PFSK-1 (cell line): ENCODE results near the gene DCUN1D2.

Experiments used
- POLR2AphosphoS5 ChIP-seq: IDR thresholded peaks from 2 replicates; pipeline ENCODE4 v1.6.1; 2012; ENCODE audit warnings: low read depth, mild to moderate bottlenecking, control low read depth, low read length, moderate library complexity
- TAF1 ChIP-seq: IDR thresholded peaks from 2 replicates; pipeline ENCODE4 v1.6.1; 2012; ENCODE audit warnings: low read length, control low read depth, borderline replicate concordance; ENCODE audit not compliant: insufficient read depth
- TF ChIP-seq, protein P1 (sequence below), 2 experiments: IDR thresholded peaks; 2 replicates each; pipeline versions ENCODE4 v1.6.1 to v1.8.0; 2011 to 2012; ENCODE audit warnings: low read depth in 2 of 2, low read length in 2 of 2, control low read depth in 1 of 2, inconsistent platforms in 1 of 2, mild to moderate bottlenecking in 1 of 2, moderate library complexity in 1 of 2; ENCODE audit not compliant: insufficient read depth in 1 of 2

DNA sequence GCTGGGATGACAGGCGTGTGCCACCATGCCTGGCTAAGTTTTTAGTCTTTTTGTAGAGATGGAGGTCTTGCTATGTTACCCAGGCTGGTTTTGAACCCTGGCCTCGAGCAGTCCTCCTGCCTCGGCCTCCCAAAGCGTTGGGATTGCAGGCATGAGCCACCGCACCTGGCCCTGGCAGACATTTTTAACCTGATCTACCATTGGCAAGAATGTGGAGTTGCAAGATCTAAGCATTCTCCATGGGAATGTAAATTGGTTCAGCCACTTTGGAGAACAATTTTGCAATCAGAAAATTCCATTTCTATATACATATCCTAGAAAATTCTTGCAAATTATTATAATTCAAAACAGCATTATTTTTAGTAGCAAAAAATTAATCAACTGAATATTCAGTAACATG lies 24.3 kb upstream of the DCUN1D2 start:
- TF ChIP-seq, protein P1, sequence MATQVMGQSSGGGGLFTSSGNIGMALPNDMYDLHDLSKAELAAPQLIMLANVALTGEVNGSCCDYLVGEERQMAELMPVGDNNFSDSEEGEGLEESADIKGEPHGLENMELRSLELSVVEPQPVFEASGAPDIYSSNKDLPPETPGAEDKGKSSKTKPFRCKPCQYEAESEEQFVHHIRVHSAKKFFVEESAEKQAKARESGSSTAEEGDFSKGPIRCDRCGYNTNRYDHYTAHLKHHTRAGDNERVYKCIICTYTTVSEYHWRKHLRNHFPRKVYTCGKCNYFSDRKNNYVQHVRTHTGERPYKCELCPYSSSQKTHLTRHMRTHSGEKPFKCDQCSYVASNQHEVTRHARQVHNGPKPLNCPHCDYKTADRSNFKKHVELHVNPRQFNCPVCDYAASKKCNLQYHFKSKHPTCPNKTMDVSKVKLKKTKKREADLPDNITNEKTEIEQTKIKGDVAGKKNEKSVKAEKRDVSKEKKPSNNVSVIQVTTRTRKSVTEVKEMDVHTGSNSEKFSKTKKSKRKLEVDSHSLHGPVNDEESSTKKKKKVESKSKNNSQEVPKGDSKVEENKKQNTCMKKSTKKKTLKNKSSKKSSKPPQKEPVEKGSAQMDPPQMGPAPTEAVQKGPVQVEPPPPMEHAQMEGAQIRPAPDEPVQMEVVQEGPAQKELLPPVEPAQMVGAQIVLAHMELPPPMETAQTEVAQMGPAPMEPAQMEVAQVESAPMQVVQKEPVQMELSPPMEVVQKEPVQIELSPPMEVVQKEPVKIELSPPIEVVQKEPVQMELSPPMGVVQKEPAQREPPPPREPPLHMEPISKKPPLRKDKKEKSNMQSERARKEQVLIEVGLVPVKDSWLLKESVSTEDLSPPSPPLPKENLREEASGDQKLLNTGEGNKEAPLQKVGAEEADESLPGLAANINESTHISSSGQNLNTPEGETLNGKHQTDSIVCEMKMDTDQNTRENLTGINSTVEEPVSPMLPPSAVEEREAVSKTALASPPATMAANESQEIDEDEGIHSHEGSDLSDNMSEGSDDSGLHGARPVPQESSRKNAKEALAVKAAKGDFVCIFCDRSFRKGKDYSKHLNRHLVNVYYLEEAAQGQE (IDR thresholded peaks at IDR 0.05; ENCODE audit: insufficient read depth in 1 of 2, low read depth in 2 of 2, low read length in 2 of 2): no peak
- TF ChIP-seq POLR2AphosphoS5 (no peak), TAF1 (no peak)
